HG02981 (cell line): ENCODE measurements around the gene TNFRSF14.
"Not testable (repeated sequence)": the region's sequence is repeated elsewhere in the genome, so short reads cannot be mapped to it uniquely, and the experiment has no call there.

Experiments
- ATAC-seq: cut with Tn5 transposase; IDR thresholded peaks from one replicate; pipeline ENCODE4 v1.9.1; 2021; ENCODE audit warnings: mild to moderate bottlenecking, moderate library complexity; ENCODE audit not compliant: unreplicated experiment

Gene TNFRSF14

DNA sequence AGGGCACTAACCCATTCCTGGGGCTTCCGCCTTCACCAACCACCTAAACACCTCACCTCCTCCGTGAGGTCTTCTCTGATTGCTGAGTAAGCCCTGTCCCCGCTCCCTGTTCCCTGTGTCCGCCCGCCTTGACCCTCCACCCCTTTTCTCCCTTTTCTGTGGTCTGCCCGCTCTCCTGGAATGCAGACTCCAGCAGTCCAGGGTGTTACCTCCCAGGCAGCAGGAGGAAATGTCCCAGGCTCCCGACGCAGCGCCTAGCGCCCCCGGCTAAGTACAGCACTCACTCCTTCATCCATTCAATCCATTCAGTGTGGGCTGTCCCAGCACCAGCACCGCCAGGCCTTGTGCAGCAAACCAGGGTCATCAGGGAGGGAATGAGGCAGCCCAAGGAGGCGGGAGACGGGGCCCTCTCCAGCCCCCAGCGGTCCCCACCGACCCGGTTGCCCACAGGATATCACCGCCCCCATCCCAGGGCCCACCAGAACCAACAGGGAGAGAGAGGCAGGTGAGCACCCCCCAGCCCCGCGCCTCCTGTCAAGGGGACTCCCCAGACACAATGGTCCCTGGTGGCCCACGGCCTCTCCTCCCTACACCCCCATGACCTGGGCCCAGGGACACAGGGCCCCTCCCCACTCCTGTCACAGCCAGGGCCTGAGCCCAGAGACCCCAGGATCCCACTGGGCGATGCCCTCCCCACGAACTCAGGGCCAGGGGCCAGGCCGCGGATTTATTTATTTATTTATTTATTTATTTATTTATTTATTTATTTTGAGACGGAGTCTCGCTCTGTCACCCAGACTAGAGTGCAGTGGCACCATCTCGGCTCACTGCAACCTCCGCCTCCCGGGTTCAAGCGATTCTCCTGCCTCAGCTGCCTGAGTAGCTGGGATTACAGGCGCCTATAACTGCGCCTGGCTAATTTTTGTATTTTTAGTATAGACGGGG lies 10.2 kb downstream of the TNFRSF14 start:
- ATAC-seq: no peak

DNA sequence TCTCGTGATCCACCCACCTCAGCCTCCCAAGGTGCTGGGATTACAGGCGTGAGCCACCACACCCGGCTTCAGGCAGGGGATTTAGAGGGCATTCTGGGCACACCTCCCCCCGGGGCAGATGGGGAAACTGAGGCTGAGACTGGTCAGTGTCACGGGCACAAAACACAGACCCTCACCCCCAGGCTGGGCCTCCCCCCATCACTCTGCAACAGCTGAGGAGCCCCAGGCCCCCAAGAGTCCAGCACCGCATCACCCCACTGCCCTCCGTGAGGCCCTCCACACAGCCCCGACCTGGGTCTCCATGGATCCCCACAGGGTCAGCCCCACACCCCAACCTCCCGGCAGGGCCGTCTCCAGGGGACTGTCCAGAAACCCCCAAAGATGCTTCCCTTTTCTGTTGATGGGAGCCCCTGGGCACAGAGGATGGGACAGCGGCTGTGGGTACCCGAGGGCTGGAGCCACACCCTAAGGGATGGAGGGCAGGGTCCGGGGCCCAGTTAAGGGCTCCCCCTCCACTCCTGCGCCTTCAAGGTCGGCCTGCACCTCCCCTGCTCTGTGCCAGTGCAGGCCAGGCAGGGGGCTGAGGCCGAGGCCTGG lies 11.0 kb downstream of the TNFRSF14 start:
- ATAC-seq: no peak

DNA sequence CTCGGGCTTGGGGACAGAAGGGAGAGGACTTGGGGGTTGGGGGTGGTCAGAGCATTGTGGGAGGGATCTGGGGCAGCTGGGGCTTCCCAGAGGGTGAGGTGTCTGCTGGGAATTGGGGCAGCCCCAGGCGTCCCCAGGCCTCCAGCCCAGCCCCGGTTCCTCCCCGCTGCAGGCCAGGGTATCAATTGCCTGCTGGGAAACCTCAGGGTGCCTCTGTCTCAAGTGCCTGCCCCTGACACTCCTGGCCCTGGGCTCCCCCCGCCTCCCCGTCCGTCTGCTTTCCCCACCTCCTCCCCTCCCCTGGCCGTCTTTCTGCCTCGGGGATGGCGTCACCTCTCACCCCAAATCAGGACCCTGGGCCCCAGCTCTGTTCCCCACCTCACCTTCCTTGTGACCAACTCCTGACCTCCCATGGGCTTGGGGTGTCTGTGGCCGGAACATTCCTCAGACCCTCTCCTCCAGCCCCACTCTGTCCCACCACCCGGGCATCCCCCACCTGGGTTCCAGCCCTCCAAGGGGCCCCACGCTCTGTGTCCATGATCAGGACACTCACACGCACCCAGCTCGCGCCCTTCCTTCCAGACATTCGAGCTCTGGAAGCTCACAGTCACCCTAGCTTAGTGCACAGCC lies 12.1 kb downstream of the TNFRSF14 start:
- ATAC-seq: not testable (repeated sequence)

DNA sequence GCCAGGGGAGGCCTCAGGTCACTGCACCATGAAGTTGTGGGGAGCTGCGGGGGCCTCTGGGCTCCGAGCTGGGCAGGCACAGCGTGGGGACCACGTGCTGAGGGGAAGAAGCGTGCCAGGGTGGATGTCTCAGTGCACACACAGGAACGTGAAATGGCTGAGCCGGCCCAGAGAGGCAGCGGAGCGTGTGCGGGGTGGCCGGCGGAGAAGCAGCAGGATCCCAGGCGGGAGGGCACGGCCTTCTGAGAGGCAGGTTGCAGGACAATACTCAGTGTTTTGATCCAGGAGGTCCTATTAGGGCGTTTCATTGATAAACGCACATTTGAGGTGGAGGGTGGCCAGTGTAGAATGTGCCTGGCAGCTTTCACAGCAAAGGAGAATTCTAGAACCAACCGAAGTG lies 12.9 kb downstream of the TNFRSF14 start:
- no peak for ATAC-seq

DNA sequence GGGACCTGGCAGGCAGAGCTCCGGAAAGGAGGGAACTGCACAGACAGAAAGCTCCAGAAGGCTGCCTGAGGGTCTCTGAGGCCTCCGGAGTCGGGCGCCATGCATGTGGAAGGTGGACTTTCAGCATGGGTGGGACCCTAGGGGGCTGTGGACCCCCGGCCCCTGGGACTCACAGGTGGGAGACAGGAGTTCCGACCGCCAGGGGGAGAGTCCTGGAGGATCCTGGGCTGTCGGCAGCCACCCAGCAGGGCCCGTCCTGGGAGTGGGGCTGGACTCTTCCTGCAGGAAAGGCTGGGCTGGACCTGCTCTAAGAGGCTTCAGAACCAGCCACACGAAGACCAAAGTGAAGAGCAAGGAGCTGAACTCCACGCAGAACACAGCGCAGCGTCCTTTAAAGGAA lies 13.5 kb downstream of the TNFRSF14 start:
- ATAC-seq: not testable (repeated sequence)

DNA sequence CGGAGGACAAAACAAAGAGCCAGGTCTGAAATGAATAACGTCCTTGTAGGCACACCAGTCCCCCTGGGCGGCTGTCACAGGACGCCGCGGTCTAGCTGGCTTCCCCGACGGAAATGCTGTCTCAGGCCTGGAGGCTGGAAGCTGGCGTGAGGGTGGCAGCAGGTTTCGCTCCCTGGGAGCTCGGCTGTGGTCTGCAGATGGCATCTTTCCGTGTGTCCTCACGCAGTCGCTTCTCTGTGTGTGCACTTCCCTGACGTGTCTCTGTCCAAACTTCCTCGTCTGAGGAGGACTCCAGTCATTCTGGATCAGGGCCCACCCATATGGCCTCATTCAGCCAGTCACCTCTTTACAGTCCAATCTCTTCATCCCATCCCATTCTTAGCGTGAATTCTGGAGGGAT lies 14.2 kb downstream of the TNFRSF14 start:
- no peak for ATAC-seq

DNA sequence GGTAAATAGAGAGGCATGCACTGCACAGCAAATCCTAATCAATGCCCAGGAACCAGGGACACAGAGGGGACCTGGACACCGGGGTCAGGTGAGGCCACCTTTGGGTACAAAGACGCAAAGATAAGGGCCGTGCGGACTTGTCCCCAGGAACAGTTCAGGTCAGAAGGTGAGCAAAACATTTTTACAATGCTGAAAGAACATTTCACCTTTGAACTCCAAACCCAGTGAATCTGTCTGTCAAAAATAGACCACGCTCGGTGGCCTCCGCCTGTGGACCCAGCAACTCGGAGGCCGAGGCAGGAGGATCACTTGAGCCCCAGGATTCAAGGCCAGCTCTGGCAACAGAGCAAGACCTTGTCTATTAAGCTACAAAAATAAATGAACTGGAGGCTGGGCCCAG lies 15.2 kb downstream of the TNFRSF14 start:
- ATAC-seq: no peak

DNA sequence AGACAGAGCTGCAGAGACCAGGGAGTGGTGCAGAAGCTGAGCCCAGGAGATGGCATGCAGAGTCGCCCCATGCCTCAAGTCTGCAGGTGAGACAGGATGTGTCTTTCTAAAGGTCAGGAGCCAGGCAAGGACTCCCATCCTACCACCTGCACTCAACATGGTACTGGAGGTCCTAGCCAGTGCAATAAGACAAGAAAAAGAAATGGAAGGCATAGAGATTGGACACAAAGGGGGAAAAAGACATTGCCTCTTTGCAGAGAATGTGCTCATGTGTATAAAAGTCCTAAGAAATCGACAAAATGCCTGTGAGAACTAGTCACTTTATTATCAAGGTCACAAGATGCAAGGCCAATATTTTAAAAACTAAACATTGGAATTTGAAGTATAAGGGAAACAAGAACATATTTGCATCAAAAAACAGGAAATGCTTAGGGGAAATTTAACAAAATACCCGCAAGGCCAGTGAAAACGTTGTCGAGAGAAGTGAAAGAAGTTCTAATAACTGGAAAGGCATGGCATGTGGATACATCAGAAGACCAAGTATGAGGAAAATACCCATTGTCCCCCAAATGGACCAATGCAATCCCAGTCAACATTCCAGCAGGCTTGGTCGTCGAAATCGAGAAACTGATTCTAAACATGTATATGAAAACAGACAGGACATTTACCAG lies 17.2 kb downstream of the TNFRSF14 start:
- ATAC-seq: no peak

DNA sequence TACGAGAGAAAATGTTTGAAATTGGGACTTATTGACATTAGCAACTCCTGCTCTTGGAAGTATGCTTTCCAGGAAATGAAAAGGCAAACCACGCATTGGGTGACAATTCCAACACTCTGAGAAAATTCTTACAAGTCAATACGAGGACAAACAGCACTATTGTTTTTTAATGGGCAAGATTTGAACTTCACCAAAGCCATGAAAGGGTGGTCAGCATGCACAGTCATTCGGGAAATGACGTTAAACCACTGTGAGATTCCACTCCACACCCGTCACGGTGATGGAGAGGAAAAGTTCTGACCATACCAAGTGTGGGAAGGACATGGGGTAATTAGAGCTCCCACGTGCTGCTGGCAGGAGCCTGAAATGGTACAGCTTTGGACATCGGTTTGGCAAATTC lies 18.2 kb downstream of the TNFRSF14 start:
- no peak for ATAC-seq

DNA sequence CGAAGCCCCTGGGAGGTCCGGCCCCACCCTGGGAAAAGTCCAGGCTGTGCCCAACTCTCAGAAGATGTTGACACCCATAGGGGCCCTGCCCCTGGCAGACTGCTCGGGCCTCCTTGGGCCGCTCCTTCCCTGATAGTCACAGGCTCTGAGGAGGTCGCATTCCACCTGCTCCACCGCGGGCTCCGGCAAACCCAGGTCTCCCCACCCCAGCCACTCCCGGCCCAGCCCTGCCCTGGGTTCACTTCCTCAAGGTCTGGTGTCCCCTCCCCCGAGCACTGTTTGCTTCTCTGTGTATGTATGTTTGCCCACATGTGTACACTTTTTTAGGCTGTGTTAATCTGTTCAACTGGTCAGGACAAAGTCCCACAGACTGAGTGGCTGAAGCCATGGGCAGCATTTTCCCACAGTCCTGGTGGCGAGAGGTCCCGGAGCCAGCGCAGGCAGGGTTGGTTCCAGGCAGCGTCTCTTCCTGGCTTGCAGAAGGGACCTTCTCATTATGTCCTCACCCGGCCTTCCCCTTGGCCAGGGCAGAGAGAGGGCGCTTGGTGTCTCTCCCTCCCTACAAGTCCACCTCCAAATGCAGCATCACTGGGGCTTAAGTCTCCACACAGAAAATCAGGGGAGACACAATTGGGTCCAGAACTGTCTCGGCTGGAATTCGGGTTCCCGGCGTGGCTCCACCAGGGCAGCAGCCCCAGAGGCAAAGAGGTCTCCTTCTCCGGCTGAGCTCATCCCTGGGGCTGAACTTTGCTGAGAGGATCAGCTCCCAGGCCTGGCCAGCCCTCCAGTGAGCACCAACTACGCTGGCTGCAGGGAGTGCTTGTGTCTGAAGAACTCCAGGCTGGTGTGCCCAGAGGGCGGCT lies 19.9 kb downstream of the TNFRSF14 start:
- ATAC-seq: no peak

DNA sequence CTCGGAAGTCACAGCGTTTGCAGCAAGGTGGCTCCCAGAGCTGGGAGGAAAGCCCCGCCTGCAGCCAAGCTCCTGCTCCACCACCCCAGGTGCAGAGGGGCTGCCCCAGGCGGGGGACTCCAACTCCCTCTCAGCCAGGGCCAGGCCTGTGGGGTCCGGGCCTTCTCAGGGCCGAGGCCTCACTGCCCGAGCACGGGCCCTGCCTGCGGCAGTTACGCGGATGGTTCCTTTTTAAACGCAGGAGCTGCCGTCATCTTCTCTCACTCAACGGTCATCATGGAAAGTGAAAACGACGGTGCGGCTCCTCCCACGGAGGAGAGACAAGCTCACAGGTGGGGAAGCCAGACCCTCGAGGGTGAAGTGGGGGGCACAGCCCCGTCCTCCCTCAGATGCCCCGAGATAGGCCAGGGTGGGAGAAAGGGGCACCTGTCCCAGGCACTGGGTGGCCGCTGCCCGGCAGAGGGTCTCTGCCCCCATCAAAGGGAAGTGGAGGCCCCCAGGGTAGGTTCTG lies 21.4 kb downstream of the TNFRSF14 start:
- ATAC-seq: peak; percentile 28

DNA sequence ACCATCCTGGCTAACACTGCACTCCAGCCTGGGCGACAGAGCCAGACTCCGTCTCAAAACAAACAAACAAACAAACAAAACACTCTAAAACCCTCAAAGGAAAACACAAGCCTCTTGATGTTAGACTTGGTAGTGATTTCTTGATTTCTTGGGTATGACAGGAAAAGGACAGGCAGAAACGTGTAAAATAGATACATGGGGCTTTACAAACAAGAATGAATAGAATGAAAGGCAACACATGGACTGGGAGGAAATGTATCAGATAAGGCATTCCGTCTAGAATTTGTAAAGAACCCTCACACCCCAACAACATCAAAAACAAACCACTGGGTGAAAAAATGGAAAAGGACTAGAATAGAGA lies 22.6 kb downstream of the TNFRSF14 start:
- no peak for ATAC-seq

DNA sequence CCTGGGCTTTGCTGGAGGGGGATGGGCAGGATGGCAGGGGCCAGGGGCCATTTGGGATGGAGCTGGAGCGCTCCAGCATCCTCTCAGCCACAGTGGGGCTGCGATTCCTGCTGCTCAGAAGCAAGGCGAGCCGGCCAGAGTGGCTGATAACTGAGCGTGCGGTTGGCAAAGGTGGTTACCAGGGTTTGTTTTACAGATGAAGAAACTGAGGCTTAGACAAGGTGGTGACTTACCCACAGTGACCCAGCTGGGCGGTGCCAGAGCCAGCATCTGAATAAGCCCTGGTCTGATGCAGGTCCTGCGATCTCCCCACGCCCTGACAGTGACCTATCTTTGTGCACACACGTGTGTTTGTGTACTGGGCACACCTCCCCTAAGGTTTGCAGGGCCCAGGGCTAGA lies 24.5 kb downstream of the TNFRSF14 start:
- ATAC-seq: no peak

DNA sequence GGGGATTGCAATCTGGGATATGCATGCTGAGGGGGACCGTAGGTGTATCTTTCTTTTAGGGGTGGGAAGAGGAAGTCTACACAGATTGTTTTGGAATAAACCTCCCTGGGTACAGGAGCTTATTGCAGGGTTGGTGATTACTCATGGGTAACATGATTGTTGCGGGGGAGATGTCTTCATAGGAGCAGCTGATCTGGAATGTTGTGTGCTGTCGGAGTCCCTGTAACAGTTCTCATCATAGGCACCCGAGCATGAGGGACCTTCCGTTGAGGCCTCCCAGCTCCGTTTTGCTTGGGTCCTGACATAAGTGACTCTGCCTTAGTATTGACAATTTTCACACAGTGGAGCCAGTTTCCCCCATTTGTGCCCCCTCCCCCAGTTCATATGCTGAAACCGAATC lies 26.2 kb downstream of the TNFRSF14 start:
- no peak for ATAC-seq

DNA sequence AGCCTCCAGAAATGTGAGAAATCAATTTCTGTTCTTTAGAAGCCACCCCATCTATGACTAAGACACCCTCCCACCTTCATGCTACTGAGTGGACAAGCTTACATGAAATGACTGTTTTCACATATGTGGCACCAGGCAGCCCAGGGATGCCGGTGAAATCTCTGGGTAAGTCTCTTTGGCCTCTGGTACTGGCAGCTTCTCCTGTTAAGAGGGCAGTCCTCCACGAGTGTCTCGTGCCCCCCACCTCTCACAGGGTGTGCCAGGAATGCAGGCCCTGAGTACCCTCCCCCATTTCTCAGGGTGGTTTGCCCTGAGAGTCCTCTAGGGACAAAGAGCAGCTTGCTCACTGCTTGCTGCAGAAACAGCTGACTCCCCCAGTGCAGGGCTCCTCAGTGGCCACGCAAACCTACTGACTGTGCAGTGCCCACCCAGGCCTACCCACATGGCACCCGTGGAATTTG lies 27.2 kb downstream of the TNFRSF14 start:
- no peak for ATAC-seq

DNA sequence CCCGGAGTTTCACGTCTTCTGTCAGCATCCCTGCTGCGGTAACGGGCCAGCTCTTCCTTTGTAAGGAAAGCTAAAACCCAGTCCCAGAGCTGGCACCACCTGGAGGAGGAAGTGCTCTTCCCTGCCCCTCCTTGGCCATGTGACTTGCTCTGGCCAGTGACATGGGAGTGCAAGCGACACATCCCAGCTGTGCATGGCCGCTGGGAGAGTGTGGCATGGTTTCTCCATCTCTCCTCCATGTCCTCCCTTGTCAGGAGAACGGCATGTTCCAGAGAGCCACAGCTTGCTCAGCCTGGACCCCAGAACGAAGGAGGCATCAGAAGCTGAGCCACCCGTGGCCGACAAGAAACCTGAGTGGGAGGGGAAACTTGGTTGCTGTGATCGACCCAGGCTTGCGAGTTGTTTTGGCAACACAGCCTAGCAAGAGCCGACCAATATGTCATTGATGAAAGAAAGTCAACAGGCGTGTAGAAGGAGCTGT lies 27.7 kb downstream of the TNFRSF14 start:
- no peak for ATAC-seq

DNA sequence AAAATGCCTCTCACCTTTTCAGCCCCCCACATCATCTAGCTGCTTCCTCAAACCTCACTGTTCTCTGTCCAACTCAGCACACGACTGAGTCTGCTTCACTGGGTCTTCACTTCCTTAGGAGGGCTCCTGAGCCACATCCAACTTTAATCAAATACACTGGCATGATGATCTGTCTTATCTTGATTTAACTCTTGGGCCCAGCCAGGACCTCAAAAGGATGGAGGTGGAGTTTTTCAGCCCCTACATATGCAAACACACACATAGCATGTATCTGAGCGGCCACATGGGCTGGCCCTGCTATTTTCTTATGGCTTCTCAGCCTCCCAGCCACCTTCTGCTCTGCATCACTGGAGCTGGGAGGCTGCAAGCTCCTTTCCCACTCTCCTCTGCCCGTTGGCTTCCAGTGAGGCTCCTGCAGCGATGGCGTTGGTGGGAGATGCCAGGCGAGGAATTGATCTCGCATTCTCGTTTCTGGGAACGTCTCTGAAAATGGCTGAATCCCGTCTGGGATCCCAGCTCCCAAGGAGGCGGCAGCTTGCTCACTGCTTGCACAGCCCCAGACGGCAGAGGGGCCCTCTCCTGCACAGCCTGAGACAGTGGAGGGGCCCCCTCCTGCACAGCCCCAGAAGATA lies 28.6 kb downstream of the TNFRSF14 start:
- no peak for ATAC-seq

DNA sequence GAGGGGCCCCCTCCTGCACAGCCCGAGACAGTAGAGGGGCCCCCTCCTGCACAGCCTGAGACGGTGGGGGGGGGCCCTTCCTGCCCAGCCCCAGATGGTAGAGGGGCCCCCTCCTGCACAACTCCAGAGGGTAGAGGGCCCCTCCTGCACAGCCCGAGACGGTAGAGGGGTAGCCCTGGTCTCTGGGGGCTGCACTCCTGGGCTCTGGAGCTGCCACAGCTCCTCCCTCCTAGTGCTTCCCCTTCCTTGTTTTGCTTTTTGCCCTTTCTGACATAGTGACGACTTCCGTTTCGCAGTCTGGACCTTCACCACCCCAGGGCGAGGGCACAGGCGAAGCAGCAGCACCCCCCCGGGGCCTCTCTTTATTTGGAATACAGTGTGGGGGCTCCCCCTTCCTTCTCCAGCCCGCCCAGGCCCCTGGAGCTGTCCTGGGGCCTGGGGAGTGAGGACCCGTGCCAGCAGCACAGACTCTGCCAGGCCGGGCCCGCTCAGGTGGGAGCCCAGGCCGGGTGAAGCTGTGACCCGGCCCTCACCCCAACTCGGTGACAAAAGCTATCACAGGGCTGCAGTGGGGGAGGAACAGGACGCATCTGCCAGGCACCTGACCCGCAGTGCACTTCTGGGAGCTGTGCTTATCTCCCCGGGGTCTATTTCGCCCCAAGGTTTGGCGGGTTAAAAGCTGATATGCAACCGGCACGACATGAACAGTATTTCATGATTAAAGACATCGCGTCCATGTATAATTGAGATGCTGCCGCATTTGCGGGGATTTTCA lies 29.3 kb downstream of the TNFRSF14 start:
- ATAC-seq: peak; percentile 37
